HCT116 (cell line): ENCODE data around the gene DGAT2.

ENCODE experiments used
- CTCF ChIP-seq, 3 experiments: fragments of 200-600 bp in 1 of 3; sonication (generic) in 1 of 3; IDR thresholded peaks in 2 of 3; conservative IDR thresholded peaks in 1 of 3; 2 replicates each; pipeline ENCODE4 v1.5.1; 2012 to 2017; ENCODE audit warnings: low read depth in 2 of 3, low read length in 2 of 3, antibody characterized with exemption in 1 of 3, borderline replicate concordance in 1 of 3, control low read depth in 1 of 3, mild to moderate bottlenecking in 1 of 3, mixed read lengths in 1 of 3, mixed run types in 1 of 3, moderate library complexity in 1 of 3; ENCODE audit not compliant: insufficient read depth in 1 of 3
- EZH2 ChIP-seq: fragments of 200-600 bp; sonication (generic); IDR thresholded peaks from 2 replicates; pipeline ENCODE4 v1.6.1; 2017; ENCODE audit warnings: antibody characterized with exemption, mixed run types
- JUND ChIP-seq: IDR thresholded peaks from 2 replicates; pipeline ENCODE4 v1.6.1; 2012
- MAX ChIP-seq: IDR thresholded peaks from 2 replicates; pipeline ENCODE4 v1.6.1; 2012
- POLR2A ChIP-seq: IDR thresholded peaks from 2 replicates; pipeline ENCODE4 v1.7.0; 2011; ENCODE audit warnings: borderline replicate concordance; ENCODE audit not compliant: insufficient read depth, insufficient read length; ENCODE audit errors: extremely low read depth
- POLR2AphosphoS5 ChIP-seq: IDR thresholded peaks from 2 replicates; pipeline ENCODE4 v1.6.1; 2011; ENCODE audit warnings: mild to moderate bottlenecking, low read depth, low read length, moderate library complexity
- REST ChIP-seq: IDR thresholded peaks from 2 replicates; pipeline ENCODE4 v1.6.1; 2012; ENCODE audit warnings: low read depth
- SP1 ChIP-seq: IDR thresholded peaks from 2 replicates; pipeline ENCODE4 v1.6.1; 2012; ENCODE audit warnings: low read depth
- SRF ChIP-seq: IDR thresholded peaks from 2 replicates; pipeline ENCODE4 v1.6.1; 2012; ENCODE audit warnings: low read depth
- TCF7L2 ChIP-seq: IDR thresholded peaks from 2 replicates; pipeline ENCODE4 v1.7.0; 2011; ENCODE audit warnings: borderline replicate concordance, inconsistent platforms; ENCODE audit not compliant: insufficient read depth, insufficient read length; ENCODE audit errors: extremely low read depth
- ZFX ChIP-seq: fragments of 450-650 bp; IDR thresholded peaks from 2 replicates; pipeline ENCODE4 v1.6.1; 2017

GRCh38 chr11:75757651-75758050 is 10.9 kb upstream of the DGAT2 start:
- TF ChIP-seq CTCF (IDR thresholded peaks at IDR 0.05 in 2 of 3, conservative IDR thresholded peaks at IDR 0.05 in 1 of 3; ENCODE audit: borderline replicate concordance in 1 of 3, insufficient read depth in 1 of 3, low read depth in 2 of 3, low read length in 2 of 3) (no peak), SP1 (no peak), EZH2 (no peak), POLR2A (no peak), POLR2AphosphoS5 (no peak), MAX (no peak), REST (no peak), ZFX (no peak), JUND (no peak), TCF7L2 (no peak), SRF (no peak)
